ENCODE results near the gene TOP3B.

Gene TOP3B

DNA sequence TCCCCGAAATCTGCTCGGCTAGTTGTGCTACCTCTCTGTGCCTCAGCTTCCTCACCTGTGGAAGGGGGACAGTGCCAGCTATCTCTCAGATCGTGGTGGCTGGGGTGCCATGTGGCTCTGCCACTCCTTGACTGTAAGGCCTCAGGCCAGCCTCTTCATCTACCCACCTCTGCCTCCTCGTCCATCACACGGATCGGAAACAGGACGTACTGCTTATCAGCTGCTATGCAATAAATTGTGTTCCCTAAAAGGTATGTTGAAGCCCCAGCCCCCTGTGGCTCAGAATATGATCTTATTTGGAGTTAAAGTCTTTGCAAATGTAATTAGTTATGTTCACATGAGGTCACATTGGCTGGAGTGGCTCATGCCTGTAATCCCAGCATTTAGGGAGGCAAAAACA is 37.7 kb downstream of the TOP3B start:
- Histone ChIP-seq H3K36me3 (ENCODE audit: low read length) (no peaks in the 10 kb centered on the region), H3K9me2 (replicated peaks; ENCODE audit: insufficient read depth, low read length) (no peaks in the 10 kb centered on the region), H3K27me3 (ENCODE audit: low read length) (no peaks in the 10 kb centered on the region), H3F3A (ENCODE audit: insufficient read depth) (no peaks in the 10 kb centered on the region), H3K4me3 (ENCODE audit: insufficient read depth, low read length, poor library complexity, severe bottlenecking) (no peak overlapping the region), H3K27ac (ENCODE audit: low read depth, low read length) (no peak overlapping the region), H2AFZ (ENCODE audit: low read depth, low read length, severe bottlenecking) (no peak overlapping the region), H3K4me2 (ENCODE audit: low read depth, low read length, poor library complexity, severe bottlenecking) (no peak overlapping the region), H3K79me2 (ENCODE audit: insufficient read depth, low read length) (no peaks in the 10 kb centered on the region), H3K9ac (ENCODE audit: low read length) (no peak overlapping the region), H4K20me1 (ENCODE audit: low read depth, low read length) (no peaks in the 10 kb centered on the region), H3K9me3 (ENCODE audit: insufficient read depth, low read length) (no peaks in the 10 kb centered on the region)
- TF ChIP-seq EZH2phosphoT487 (conservative IDR thresholded peaks at IDR 0.05; ENCODE audit: low read length): no peak
- TF ChIP-seq, protein P1, sequence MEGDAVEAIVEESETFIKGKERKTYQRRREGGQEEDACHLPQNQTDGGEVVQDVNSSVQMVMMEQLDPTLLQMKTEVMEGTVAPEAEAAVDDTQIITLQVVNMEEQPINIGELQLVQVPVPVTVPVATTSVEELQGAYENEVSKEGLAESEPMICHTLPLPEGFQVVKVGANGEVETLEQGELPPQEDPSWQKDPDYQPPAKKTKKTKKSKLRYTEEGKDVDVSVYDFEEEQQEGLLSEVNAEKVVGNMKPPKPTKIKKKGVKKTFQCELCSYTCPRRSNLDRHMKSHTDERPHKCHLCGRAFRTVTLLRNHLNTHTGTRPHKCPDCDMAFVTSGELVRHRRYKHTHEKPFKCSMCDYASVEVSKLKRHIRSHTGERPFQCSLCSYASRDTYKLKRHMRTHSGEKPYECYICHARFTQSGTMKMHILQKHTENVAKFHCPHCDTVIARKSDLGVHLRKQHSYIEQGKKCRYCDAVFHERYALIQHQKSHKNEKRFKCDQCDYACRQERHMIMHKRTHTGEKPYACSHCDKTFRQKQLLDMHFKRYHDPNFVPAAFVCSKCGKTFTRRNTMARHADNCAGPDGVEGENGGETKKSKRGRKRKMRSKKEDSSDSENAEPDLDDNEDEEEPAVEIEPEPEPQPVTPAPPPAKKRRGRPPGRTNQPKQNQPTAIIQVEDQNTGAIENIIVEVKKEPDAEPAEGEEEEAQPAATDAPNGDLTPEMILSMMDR (IDR thresholded peaks at IDR 0.05; ENCODE audit: insufficient read depth, low read length, poor library complexity, severe bottlenecking): no peak

DNA sequence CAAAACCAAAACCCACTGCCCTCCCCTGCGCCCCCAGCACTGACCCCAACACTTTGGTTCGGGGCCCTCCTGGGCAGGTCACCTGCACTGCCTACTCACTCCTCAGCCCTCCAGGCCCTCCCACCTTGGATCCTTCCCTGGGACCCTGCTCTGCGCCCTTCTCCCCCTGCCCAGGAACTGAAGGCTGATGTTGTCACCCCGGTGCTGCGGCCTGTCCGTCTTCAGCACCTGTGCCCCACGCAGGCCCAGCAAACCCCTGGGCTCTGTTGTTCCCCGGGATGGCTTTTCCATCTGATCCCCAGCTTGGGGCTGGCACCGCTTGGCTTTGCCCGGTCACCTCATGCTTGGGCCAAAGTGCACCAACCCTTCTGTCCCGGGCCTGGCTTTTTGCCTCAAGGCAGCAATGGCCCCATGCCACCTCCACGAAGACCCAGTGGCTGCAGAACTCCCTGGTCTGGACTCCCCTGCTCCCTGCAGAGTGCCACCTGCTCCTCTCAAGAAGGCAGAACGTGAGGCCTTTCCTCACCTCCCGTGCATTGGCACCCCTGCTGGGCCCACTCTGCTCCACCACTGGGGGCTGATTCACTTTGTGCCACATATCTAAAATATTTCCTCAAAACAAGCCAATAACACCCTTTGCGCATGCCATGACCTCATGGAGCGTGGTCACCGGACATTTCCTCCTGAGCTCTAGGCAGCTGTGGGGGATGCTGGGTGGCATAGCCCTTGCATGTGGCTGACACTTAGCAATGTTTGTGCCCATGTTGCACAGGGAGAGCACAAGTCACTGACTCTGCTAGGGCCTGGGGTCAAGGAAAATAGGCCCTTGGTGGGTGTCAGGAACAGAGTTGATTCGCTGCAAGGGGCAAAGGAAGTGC is 38.8 kb downstream of the TOP3B start:
- H3K4me3 ChIP-seq (ENCODE audit: insufficient read depth, low read length, poor library complexity, severe bottlenecking): no peak overlapping the region
- TF ChIP-seq, protein P1 (IDR thresholded peaks at IDR 0.05; ENCODE audit: insufficient read depth, low read length, poor library complexity, severe bottlenecking): no peak
- no peak for TF ChIP-seq EZH2phosphoT487 (conservative IDR thresholded peaks at IDR 0.05; ENCODE audit: low read length)
- H3K9ac ChIP-seq (ENCODE audit: low read length): no peak overlapping the region
- no peaks in the 10 kb centered on the region for H3K9me2 ChIP-seq (replicated peaks; ENCODE audit: insufficient read depth, low read length)
- H3K36me3 ChIP-seq (ENCODE audit: low read length): no peaks in the 10 kb centered on the region
- H4K20me1 ChIP-seq (ENCODE audit: low read depth, low read length): no peaks in the 10 kb centered on the region
- no peaks in the 10 kb centered on the region for H3K27me3 ChIP-seq (ENCODE audit: low read length)
- no peaks in the 10 kb centered on the region for H3K9me3 ChIP-seq (ENCODE audit: insufficient read depth, low read length)
- H2AFZ ChIP-seq (ENCODE audit: low read depth, low read length, severe bottlenecking): no peak overlapping the region
- no peaks in the 10 kb centered on the region; the same call in 1 of the 2 replicates for H3F3A ChIP-seq (ENCODE audit: insufficient read depth)
- H3K27ac ChIP-seq (ENCODE audit: low read depth, low read length): no peak overlapping the region
- H3K4me2 ChIP-seq (ENCODE audit: low read depth, low read length, poor library complexity, severe bottlenecking): no peak overlapping the region
- H3K79me2 ChIP-seq (ENCODE audit: insufficient read depth, low read length): no peaks in the 10 kb centered on the region

DNA sequence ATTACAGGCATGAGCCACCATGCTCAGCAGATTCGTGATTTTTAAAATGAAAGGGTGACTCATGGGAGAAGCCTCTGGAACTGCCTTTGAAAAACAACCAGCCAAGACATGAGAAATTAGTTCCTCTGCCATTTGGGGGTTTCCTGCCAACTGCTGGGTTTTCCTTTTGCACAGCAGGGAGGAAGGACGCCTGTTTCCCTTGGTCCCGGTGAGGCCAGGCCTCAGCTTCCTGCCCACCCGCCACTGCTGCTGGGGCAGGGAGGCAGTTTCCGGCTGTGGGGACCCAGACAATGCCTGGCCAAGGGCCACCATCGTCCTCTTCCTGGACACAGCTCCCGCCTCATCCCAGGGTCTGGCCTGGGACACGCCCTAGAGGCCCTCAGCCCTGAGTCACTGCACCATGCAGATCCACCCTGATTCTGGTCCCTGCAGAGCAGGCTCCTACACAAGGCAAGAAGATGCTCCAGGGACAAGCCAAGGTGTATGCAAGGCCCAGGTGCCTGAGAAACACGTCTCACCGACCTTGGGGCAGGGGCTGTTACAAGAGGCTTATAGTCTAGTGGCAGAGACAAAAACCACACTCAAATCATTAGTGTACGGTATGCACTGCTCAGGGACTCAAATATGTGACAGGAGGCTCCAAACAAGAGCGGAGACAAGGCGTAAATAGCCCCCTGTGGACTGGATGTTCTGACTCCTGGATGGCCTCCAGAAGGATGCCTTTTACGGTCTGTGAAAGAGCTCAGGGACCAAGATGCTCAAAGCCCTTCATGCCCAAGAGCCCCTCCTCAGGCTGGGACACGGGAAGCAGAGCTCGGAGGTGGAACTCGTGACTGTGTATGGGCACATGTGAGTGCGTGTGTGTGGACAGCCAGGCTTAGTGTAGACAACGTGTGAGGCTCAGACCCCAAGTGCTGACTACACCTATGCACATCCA is 39.9 kb downstream of the TOP3B start:
- no peak overlapping the region for H3K9ac ChIP-seq (ENCODE audit: low read length)
- TF ChIP-seq, protein P1 (IDR thresholded peaks at IDR 0.05; ENCODE audit: insufficient read depth, low read length, poor library complexity, severe bottlenecking): no peak
- no peak for TF ChIP-seq EZH2phosphoT487 (conservative IDR thresholded peaks at IDR 0.05; ENCODE audit: low read length)
- H3K36me3 ChIP-seq (ENCODE audit: low read length): no peaks in the 10 kb centered on the region
- no peaks in the 10 kb centered on the region for H3K9me2 ChIP-seq (replicated peaks; ENCODE audit: insufficient read depth, low read length)
- no peaks in the 10 kb centered on the region for H3K79me2 ChIP-seq (ENCODE audit: insufficient read depth, low read length)
- H3K27ac ChIP-seq (ENCODE audit: low read depth, low read length): no peak overlapping the region
- H3K4me2 ChIP-seq (ENCODE audit: low read depth, low read length, poor library complexity, severe bottlenecking): no peak overlapping the region
- H2AFZ ChIP-seq (ENCODE audit: low read depth, low read length, severe bottlenecking): no peak overlapping the region
- H3K27me3 ChIP-seq (ENCODE audit: low read length): no peaks in the 10 kb centered on the region
- no peaks in the 10 kb centered on the region for H4K20me1 ChIP-seq (ENCODE audit: low read depth, low read length)
- H3F3A ChIP-seq (ENCODE audit: insufficient read depth): no peaks in the 10 kb centered on the region; the same call in 1 of the 2 replicates
- H3K4me3 ChIP-seq (ENCODE audit: insufficient read depth, low read length, poor library complexity, severe bottlenecking): no peak overlapping the region
- H3K9me3 ChIP-seq (ENCODE audit: insufficient read depth, low read length): no peaks in the 10 kb centered on the region

All from SU-DHL-6 (cell line).